CD4-positive, alpha-beta T cell treated with Interleukin-12 subunit alpha and Interleukin-12 subunit beta, for 1 hour (primary cell): ENCODE results near the gene TRPV6.

Source experiments
- DNase-seq: peaks from one replicate; pipeline ENCODE4 v3.0.0-alpha.2; 2020

The TRPV6 gene

DNA sequence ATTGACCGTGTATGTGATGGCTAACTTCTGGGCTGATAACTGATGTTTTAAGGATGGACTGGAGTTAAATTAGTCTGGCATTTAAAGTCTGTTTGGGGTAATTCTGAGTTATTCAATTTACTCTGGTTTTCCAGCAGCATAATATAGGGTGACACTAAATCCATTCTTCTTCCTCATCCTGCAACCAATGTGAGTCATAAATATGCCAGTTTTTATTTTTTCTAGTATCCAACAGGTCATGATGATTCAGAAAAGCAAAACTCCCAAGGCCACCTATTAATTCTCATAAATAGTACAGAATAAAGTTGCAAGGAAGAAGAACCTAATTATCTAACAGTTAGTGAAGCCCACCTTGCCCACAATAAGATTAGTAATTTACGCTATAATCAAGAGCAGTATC is 38.2 kb downstream of the TRPV6 start:
- DNase-seq = no peak

DNA sequence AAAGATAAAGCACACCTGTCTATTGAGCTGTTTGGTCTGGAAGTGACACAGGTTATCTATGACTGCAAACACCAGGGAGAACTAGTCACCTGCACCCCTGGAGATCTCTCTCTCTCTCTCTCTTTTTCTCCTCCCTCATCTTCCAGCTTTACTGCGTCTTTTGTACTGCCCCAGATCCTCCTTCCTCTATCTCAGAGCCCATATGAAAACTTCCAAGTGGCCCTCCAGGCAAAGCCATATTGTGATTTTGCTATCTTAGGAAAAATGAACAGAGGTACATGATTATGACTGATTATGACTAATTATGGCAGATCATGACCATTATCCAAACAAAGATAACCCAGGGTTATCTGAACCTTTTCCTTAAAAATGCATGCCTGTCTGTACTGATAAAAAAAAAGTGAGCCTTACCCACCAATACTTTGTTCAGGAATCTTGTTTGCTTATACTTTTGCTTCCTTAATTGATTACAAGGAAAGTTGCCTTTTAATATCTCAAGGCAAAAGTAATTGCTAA is 43.2 kb downstream of the TRPV6 start:
- DNase-seq = no peak

DNA sequence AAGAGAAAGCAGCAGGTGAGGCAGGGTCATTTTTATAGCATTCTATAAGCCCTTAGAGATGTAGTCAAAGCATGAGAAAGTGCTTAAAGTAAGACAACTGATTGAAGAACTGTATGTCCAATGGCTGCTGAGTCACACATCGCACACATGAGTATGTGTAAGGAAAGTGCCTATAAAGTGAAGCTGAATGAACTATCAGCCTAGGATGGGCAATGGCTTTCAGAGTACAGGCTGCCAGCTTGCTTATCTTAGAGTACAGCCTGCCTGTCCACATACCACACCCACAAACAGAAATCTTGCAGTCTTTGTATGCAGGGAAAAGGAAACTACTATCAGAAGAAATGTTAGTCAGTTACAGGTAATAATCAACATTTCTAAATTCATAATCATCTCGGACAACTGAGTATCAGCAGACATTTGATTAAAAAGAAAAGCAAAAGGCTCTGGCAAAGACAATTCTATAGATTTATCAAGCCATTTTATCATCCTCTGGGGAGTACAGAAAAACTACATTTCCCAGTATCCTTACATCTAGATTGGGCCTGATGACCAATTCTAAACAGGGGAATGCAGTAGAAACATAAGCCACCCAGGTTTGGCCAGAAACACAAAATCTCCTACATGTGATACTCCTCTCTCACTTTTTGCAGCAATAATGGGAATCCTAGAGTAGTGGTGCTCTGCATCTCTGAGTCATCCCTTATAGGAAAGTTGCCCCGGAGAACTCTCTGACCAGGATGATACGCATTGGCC is 46.9 kb downstream of the TRPV6 start:
- DNase-seq = no peak

DNA sequence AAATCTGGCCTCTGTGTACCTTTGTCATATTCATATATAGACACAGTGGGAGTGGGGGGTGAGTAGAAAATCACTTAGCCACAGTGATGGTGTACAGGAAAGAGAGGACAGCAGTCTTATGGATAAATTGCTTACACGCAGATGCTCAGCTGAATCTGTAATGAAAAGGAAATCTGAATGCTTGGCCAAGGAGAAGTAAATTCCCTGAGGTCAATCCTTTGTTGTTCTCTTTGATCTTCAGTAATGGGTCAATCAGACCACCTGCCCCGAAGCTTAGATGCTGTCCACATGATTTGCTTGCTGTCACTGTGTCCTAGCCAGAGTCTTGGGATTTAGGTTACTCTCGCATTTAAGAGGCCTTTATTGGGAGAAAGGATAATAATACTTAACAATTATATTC is 49.1 kb downstream of the TRPV6 start:
- no peak for DNase-seq

DNA sequence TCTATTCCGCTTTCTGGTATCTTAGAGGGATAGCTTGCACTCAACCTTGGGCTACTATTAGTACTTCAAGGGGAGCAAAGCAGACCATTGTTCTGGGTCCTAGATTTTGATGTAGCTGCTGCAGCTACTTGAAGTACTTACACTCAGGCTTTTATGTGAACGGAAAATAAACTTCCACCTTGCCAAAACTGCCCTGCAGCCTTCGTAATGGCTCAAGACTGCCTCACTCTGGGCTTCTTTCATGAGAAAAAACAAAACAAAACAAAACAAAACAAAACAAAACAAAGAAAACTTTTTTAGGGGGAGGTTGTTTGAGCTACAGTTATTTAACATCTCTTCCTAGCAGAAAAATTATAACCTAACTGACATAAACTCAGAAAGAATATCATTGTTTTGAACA is 50.1 kb downstream of the TRPV6 start:
- peak; percentile 49 for DNase-seq

DNA sequence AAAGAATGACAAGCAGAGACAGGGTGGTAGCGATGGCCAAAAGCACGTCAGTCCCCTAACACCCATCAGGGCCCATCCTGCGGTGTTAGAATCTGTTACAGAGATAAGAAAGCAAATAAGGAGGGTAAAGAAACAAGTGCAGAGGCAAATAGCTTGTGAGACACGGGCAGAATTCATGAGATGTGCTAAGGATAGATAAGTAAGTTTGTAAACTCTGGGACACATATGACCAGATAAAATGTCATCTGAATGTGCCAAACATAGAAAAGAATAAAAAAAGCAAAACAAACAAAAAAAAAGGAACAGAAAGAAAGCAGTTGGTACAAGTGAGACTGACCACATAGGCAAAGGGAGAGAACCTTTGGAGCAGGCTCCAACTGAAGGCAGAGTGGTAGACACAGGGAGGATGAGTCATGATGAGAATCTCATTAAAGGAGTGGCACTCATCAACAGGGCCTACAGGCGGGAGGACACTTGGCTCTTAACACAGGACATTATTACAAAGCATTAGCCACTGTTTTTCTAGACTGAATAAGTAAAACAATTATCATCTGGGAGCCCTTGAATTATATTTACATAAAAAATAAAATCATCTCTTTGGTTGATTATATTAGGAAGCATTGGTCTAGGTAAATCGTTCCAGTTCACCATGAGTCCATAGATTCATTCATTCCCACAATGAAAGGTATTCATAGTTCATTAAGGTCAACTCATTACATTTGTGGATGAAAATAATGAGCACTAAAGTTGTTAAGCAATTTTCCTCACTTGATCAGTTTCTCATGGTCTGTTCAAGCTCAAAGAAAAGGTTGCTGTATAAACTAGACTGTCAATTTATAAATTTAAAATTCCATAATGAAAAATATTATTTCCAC is 52.1 kb downstream of the TRPV6 start:
- DNase-seq = no peak

DNA sequence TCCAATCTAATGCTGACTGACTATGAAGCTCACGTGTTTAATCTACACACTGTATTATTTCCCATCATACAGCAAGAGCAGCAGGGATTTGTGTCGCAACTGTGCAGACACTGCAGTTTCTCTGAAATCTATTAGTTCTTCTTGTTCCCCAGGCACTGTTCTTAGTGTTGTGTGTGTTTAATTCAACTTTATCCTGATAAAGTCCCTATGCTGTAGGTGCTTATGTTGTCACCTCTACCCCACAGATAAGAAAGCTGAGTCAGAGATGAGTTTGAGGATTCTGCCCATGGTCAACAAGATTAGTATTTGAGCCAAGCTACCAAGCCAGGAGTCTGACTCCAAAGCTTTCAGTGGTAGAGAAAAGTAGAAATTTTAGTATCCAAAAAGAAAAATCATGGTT is 53.1 kb downstream of the TRPV6 start:
- DNase-seq = no peak

DNA sequence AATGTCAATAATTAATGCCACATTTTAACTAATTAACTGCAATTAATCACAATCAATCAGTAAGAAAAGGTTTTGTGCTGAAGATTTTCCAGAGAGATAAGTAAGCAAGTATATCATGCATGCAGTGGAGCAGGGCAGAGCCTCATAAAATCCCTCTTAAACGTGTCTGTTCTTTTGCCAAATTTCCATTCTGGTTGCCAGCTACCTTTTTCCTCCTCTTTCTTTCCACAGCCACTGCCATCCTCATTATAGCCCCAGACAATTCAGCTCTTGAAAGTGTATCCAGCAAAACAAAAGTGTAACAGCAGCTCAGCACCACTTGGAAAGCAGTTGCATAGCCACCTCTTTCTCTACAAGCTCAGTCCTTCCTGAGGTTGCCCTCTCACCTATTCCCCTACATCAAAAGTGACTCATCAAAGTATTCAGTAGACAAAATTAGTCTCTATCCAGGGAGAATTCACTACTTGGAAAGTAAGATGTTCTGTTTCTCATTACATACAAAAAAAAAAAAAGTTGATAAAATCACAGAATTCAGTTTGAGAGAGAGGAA is 57.5 kb downstream of the TRPV6 start:
- no peak for DNase-seq

DNA sequence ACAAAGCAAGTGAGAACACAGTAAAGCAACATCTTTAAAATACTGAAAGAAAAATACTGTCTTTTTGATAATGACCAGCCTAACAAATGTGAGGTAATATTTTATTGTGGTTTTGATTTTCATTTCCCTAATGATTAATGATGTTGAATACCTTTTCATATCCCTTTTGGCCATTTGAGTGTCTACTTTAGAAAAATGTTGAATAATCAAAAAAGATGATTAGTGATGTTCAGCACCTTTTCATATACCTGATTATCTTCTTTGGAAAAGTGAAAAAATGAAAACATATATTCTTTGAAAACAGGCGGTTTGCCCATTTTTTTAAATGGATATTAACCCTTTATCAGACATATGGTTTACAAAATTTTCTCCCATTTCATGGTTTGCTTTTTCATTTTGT is 62.8 kb downstream of the TRPV6 start:
- no peak for DNase-seq
